HCT116 (cell line): ENCODE results near the gene CLTRN. TPM values are rescaled to one million over a fixed set of nuclear protein-coding genes. Genes with fewer than 3 reads are reported as not detected.

Experiments
- ATAC-seq: fragments of 200-7000 bp; cut with Tn5 transposase; 2 replicates; pipeline ENCODE4 v1.9.1; 2020; ENCODE audit warnings: mild to moderate bottlenecking, moderate library complexity
- BruUV-seq: library from RNA; stranded (reverse); fragments of 400-500 nt; replicated peaks from 2 replicates; lab custom pipeline; 2021; lab: Mats Ljungman, UMichigan
- CTCF ChIA-PET: fragments of 300-600 bp; sonication (Branson Sonifier 250); formaldehyde crosslinking; loops from one replicate; lab custom pipeline; 2021; ENCODE audit warnings: antibody characterized with exemption; lab: Charles Lee
- POLR2A ChIA-PET: fragments of 300-600, 350-600 bp; sonication (Branson Sonifier 250); formaldehyde crosslinking; loops from one replicate; lab custom pipeline; 2021; ENCODE audit warnings: antibody characterized with exemption; lab: Charles Lee
- RAD21 ChIA-PET, 2 experiments: fragments of 300-600 bp; sonication (Branson Sonifier 250); formaldehyde crosslinking; loops; one replicate each; lab custom pipeline; 2023; ENCODE audit warnings: low total read pairs in 2 of 2; ENCODE audit not compliant: uncharacterized antibody in 2 of 2, unreplicated experiment in 2 of 2, low non-redundant PET in 1 of 2; lab: Charles Lee
- DNase-seq: peaks from one replicate; pipeline ENCODE4 v3.0.0-alpha.2; 2010; ENCODE audit warnings: low read depth, low spot score
- H2AFZ ChIP-seq: fragments of 200-600 bp; shearing (Covaris generic), sonication (generic); 2 replicates; pipeline ENCODE4 v1.6.1; 2017; ENCODE audit warnings: low read depth, mixed run types, mixed read lengths, antibody characterized with exemption, low read length; ENCODE audit not compliant: poor library complexity, severe bottlenecking
- H3K27ac ChIP-seq: 2 replicates; pipeline ENCODE4 v1.5.1; 2012; ENCODE audit warnings: low read depth, low read length
- H3K27me3 ChIP-seq: fragments of 200-600 bp; sonication (generic); 2 replicates; pipeline ENCODE4 v1.6.1; 2016; ENCODE audit warnings: mixed run types, low read length, mixed read lengths; ENCODE audit not compliant: insufficient read depth
- H3K36me3 ChIP-seq, 2 experiments: fragments of 200-500 bp in 1 of 2; fragments of 200-600 bp in 1 of 2; sonication (Bioruptor generic) in 1 of 2; sonication (generic) in 1 of 2; 2 replicates each; pipeline versions ENCODE4 v1.5.1 to v1.6.1; 2014 to 2016; ENCODE audit warnings: low read length in 2 of 2, inconsistent platforms in 1 of 2, mixed read lengths in 1 of 2, mixed run types in 1 of 2; ENCODE audit not compliant: insufficient read depth in 2 of 2, control insufficient read depth in 1 of 2
- H3K4me1 ChIP-seq, 2 experiments: fragments of 200-600 bp in 1 of 2; sonication (generic) in 1 of 2; 2 replicates each; pipeline versions ENCODE4 v1.5.1 to v1.6.1; 2012 to 2017; ENCODE audit warnings: low read length in 2 of 2, inconsistent platforms in 1 of 2, mild to moderate bottlenecking in 1 of 2, mixed read lengths in 1 of 2, mixed run types in 1 of 2, moderate library complexity in 1 of 2; ENCODE audit not compliant: insufficient read depth in 2 of 2, control insufficient read depth in 1 of 2
- H3K4me2 ChIP-seq: fragments of 200-600 bp; sonication (generic); 2 replicates; pipeline ENCODE4 v1.6.1; 2017; ENCODE audit warnings: mixed run types, low read length, mixed read lengths
- H3K4me3 ChIP-seq, 2 experiments: fragments of 200-600 bp in 1 of 2; sonication (generic) in 1 of 2; replicated peaks in 1 of 2; 2 replicates each; pipeline ENCODE4 v1.5.1; 2011 to 2016; ENCODE audit warnings: low read length in 2 of 2, control low read depth in 1 of 2, low read depth in 1 of 2, mild to moderate bottlenecking in 1 of 2, mixed read lengths in 1 of 2, mixed run types in 1 of 2
- H3K79me2 ChIP-seq: fragments of 200-600 bp; sonication (generic); 2 replicates; pipeline ENCODE4 v1.6.1; 2017; ENCODE audit warnings: mild to moderate bottlenecking, mixed run types, low read length, moderate library complexity, mixed read lengths; ENCODE audit not compliant: insufficient read depth
- H3K9ac ChIP-seq: fragments of 200-600 bp; sonication (generic); 2 replicates; pipeline ENCODE4 v1.6.1; 2016; ENCODE audit warnings: low read length, mixed read lengths
- H3K9me2 ChIP-seq: fragments of 200-600 bp; sonication (generic), shearing (Covaris generic); 2 replicates; pipeline ENCODE4 v1.6.1; 2017; ENCODE audit warnings: mixed run types, mild to moderate bottlenecking, moderate library complexity; ENCODE audit not compliant: insufficient read depth
- H3K9me3 ChIP-seq, 2 experiments: fragments of 200-500 bp in 1 of 2; fragments of 200-600 bp in 1 of 2; sonication (Bioruptor generic) in 1 of 2; sonication (generic) in 1 of 2; 2 replicates each; pipeline ENCODE4 v1.6.1; 2014 to 2017; ENCODE audit warnings: low read length in 2 of 2, mixed read lengths in 2 of 2, inconsistent platforms in 1 of 2, low read depth in 1 of 2, mild to moderate bottlenecking in 1 of 2, mixed run types in 1 of 2, moderate library complexity in 1 of 2; ENCODE audit not compliant: control insufficient read depth in 1 of 2, insufficient read depth in 1 of 2
- H4K20me1 ChIP-seq: fragments of 200-600 bp; sonication (generic), shearing (Covaris generic); 2 replicates; pipeline ENCODE4 v1.6.1; 2017; ENCODE audit warnings: mixed run types, mild to moderate bottlenecking, moderate library complexity; ENCODE audit not compliant: insufficient read depth
- ATF3 ChIP-seq: IDR thresholded peaks from 2 replicates; pipeline ENCODE4 v1.6.1; 2012
- CEBPB ChIP-seq: IDR thresholded peaks from 2 replicates; pipeline ENCODE4 v1.6.1; 2012; ENCODE audit warnings: low read depth
- EGR1 ChIP-seq: IDR thresholded peaks from 2 replicates; pipeline ENCODE4 v1.6.1; 2012; ENCODE audit warnings: low read depth
- EZH2 ChIP-seq: fragments of 200-600 bp; sonication (generic); IDR thresholded peaks from 2 replicates; pipeline ENCODE4 v1.6.1; 2017; ENCODE audit warnings: antibody characterized with exemption, mixed run types
- EZH2phosphoT487 ChIP-seq: fragments of 200-600 bp; IDR thresholded peaks from 2 replicates; pipeline ENCODE4 v1.6.1; 2018; ENCODE audit warnings: antibody characterized with exemption, borderline replicate concordance
- FOSL1 ChIP-seq: IDR thresholded peaks from 2 replicates; pipeline ENCODE4 v1.6.1; 2012; ENCODE audit warnings: low read depth
- JUND ChIP-seq: IDR thresholded peaks from 2 replicates; pipeline ENCODE4 v1.6.1; 2012
- MAX ChIP-seq: IDR thresholded peaks from 2 replicates; pipeline ENCODE4 v1.6.1; 2012
- POLR2A ChIP-seq: IDR thresholded peaks from 2 replicates; pipeline ENCODE4 v1.7.0; 2011; ENCODE audit warnings: borderline replicate concordance; ENCODE audit not compliant: insufficient read depth, insufficient read length; ENCODE audit errors: extremely low read depth
- POLR2AphosphoS5 ChIP-seq: IDR thresholded peaks from 2 replicates; pipeline ENCODE4 v1.6.1; 2011; ENCODE audit warnings: mild to moderate bottlenecking, low read depth, low read length, moderate library complexity
- RAD21 ChIP-seq: IDR thresholded peaks from 2 replicates; pipeline ENCODE4 v1.6.1; 2012; ENCODE audit warnings: low read depth, mild to moderate bottlenecking
- SIN3A ChIP-seq: IDR thresholded peaks from 2 replicates; pipeline ENCODE4 v1.6.1; 2012; ENCODE audit warnings: low read depth
- SP1 ChIP-seq: IDR thresholded peaks from 2 replicates; pipeline ENCODE4 v1.6.1; 2012; ENCODE audit warnings: low read depth
- SRF ChIP-seq: IDR thresholded peaks from 2 replicates; pipeline ENCODE4 v1.6.1; 2012; ENCODE audit warnings: low read depth
- TCF7L2 ChIP-seq: IDR thresholded peaks from 2 replicates; pipeline ENCODE4 v1.7.0; 2011; ENCODE audit warnings: borderline replicate concordance, inconsistent platforms; ENCODE audit not compliant: insufficient read depth, insufficient read length; ENCODE audit errors: extremely low read depth
- YY1 ChIP-seq: IDR thresholded peaks from 2 replicates; pipeline ENCODE4 v1.6.1; 2011; ENCODE audit warnings: low read length, low read depth, moderate library complexity, mild to moderate bottlenecking; ENCODE audit not compliant: insufficient replicate concordance; ENCODE audit errors: extremely low read depth
- ZFX ChIP-seq: fragments of 450-650 bp; IDR thresholded peaks from 2 replicates; pipeline ENCODE4 v1.6.1; 2017
- intact Hi-C: fragments of 100-400 bp; cut with micrococcal nuclease; formaldehyde crosslinking; loops from 2 replicates; pipeline ENCODE4 v1.10.0; 2022
- total RNA-seq: library from RNA; stranded (reverse); gene quantifications from one replicate; pipeline ENCODE4 v1.2.1, GENCODE V29; 2021; ENCODE audit not compliant: unreplicated experiment
- TF ChIP-seq, protein P1 (sequence below): IDR thresholded peaks from 2 replicates; pipeline ENCODE4 v1.6.1; 2012; ENCODE audit warnings: low read depth

CLTRN gene
- total RNA-seq, 1 experiment from 2014 or later: 0.25 TPM

DNA sequence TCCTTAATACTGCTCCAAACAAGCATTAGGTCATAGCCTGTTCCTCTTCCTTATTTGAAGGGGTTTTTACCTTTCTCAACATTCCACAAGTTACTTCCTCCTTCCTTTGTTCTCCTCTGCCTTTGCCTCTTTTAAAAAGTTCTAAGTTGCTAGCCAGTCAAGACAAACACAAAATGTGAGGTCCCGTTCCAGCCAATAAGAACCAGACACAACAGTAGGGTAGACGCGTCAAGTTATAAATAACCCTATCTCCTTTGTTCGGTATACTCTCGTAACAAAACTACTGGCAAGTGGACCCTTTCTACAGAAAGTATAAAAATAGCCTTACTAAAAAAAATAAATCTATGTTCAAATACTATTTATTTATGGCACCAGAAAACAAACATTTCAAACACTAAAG, 57.5 kb downstream of the CLTRN start:
- ChIA-PET POLR2A (no interaction called here), CTCF (no interaction called here), RAD21 (no interaction called here)
- DNase-seq (no peak), ATAC-seq (no peak)
- no peak for TF ChIP-seq ATF3
- TF ChIP-seq MAX: no peak
- TF ChIP-seq CEBPB: no peak
- TF ChIP-seq EZH2: no peak
- no peak for TF ChIP-seq POLR2AphosphoS5
- TF ChIP-seq SP1: no peak
- TF ChIP-seq RAD21: no peak
- no peak for TF ChIP-seq POLR2A
- TF ChIP-seq YY1: no peak
- TF ChIP-seq JUND: no peak
- TF ChIP-seq EZH2phosphoT487: no peak
- no peak for TF ChIP-seq SRF
- TF ChIP-seq SIN3A: no peak
- TF ChIP-seq FOSL1: no peak
- Histone ChIP-seq H3K4me3 (no peak overlapping the region), H3K36me3 (no peaks in the 10 kb centered on the region), H3K4me1 (no peaks in the 10 kb centered on the region), H3K9ac (no peak overlapping the region), H3K79me2 (no peaks in the 10 kb centered on the region), H3K27me3 (no peaks in the 10 kb centered on the region), H2AFZ (no peak overlapping the region), H3K9me2 (no peaks in the 10 kb centered on the region), H3K9me3 (no peaks in the 10 kb centered on the region), H3K27ac (no peak overlapping the region), H3K4me2 (no peak overlapping the region), H4K20me1 (no peaks in the 10 kb centered on the region)
- no TSS peak for BruUV-seq
- intact Hi-C loops: no loop called here

GRCh38 chrX:15606136-15606535, 58.5 kb downstream of the CLTRN start:
- H3K9me2 ChIP-seq: no peaks in the 10 kb centered on the region
- TF ChIP-seq ZFX (no peak), JUND (no peak), EGR1 (no peak), EZH2phosphoT487 (no peak), FOSL1 (no peak), TCF7L2 (no peak), ATF3 (no peak), RAD21 (no peak)
- TF ChIP-seq, protein P1, sequence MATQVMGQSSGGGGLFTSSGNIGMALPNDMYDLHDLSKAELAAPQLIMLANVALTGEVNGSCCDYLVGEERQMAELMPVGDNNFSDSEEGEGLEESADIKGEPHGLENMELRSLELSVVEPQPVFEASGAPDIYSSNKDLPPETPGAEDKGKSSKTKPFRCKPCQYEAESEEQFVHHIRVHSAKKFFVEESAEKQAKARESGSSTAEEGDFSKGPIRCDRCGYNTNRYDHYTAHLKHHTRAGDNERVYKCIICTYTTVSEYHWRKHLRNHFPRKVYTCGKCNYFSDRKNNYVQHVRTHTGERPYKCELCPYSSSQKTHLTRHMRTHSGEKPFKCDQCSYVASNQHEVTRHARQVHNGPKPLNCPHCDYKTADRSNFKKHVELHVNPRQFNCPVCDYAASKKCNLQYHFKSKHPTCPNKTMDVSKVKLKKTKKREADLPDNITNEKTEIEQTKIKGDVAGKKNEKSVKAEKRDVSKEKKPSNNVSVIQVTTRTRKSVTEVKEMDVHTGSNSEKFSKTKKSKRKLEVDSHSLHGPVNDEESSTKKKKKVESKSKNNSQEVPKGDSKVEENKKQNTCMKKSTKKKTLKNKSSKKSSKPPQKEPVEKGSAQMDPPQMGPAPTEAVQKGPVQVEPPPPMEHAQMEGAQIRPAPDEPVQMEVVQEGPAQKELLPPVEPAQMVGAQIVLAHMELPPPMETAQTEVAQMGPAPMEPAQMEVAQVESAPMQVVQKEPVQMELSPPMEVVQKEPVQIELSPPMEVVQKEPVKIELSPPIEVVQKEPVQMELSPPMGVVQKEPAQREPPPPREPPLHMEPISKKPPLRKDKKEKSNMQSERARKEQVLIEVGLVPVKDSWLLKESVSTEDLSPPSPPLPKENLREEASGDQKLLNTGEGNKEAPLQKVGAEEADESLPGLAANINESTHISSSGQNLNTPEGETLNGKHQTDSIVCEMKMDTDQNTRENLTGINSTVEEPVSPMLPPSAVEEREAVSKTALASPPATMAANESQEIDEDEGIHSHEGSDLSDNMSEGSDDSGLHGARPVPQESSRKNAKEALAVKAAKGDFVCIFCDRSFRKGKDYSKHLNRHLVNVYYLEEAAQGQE: no peak
- TF ChIP-seq, all 23 proteins: peak for 0
- Histone ChIP-seq H3K9ac (no peak overlapping the region), H3K4me3 (no peak overlapping the region), H3K4me2 (no peak overlapping the region), H3K36me3 (no peaks in the 10 kb centered on the region), H3K4me1 (no peaks in the 10 kb centered on the region; a peak in 1 of 4 replicates), H3K27ac (no peak overlapping the region), H3K79me2 (no peaks in the 10 kb centered on the region), H4K20me1 (no peaks in the 10 kb centered on the region), H3K27me3 (no peaks in the 10 kb centered on the region), H2AFZ (no peak overlapping the region), H3K9me3 (no peaks in the 10 kb centered on the region)
- ATAC-seq (no peak), DNase-seq (no peak)
- ChIA-PET RAD21 (no interaction called here), POLR2A (no interaction called here), CTCF (no interaction called here)
- BruUV-seq: no TSS peak
- intact Hi-C loops: no loop called here
